ENCODE results near the gene TMEM191C.
"Not testable (repeated sequence)": the region's sequence is repeated elsewhere in the genome, so short reads cannot be mapped to it uniquely, and the experiment has no call there.

DNA sequence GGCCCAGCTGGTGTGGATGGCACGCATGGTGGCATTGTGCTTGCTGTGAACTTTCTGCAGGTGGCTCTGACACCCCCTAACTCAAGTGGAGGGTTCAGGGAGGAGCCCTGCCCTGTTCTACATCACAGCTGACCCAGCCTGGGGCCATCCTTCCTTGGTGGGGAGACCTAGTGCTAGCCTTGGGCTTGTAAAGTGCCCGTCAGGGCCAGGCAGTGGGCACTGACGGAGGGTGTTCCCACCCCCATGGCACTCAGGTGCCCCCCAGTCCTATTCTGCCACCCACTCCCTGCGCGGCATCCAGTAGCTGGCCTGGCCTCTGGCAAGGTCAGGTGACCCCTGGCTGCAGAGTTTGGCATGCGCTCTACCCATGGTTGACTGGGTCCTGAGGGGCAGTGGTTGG lies 26.0 kb upstream of the TMEM191C start:
- TF ChIP-seq, protein P1, sequence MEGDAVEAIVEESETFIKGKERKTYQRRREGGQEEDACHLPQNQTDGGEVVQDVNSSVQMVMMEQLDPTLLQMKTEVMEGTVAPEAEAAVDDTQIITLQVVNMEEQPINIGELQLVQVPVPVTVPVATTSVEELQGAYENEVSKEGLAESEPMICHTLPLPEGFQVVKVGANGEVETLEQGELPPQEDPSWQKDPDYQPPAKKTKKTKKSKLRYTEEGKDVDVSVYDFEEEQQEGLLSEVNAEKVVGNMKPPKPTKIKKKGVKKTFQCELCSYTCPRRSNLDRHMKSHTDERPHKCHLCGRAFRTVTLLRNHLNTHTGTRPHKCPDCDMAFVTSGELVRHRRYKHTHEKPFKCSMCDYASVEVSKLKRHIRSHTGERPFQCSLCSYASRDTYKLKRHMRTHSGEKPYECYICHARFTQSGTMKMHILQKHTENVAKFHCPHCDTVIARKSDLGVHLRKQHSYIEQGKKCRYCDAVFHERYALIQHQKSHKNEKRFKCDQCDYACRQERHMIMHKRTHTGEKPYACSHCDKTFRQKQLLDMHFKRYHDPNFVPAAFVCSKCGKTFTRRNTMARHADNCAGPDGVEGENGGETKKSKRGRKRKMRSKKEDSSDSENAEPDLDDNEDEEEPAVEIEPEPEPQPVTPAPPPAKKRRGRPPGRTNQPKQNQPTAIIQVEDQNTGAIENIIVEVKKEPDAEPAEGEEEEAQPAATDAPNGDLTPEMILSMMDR (IDR thresholded peaks at IDR 0.05; ENCODE audit: low read length) = not testable (repeated sequence)
- not testable (repeated sequence) for TF ChIP-seq EZH2 (IDR thresholded peaks at IDR 0.05; ENCODE audit: borderline replicate concordance, low read length)
